Measurements from ENCODE around the gene SYCP2L. TPM values are rescaled to one million over a fixed set of nuclear protein-coding genes. Genes with fewer than 3 reads are reported as not detected.
A peak's percentile ranks its signal among the peaks of the same experiment; 100 is the strongest.

The SYCP2L gene
- total RNA-seq, result under 1 TPM in 1 of 2 experiments, not detected in 1; 0.32 TPM

DNA sequence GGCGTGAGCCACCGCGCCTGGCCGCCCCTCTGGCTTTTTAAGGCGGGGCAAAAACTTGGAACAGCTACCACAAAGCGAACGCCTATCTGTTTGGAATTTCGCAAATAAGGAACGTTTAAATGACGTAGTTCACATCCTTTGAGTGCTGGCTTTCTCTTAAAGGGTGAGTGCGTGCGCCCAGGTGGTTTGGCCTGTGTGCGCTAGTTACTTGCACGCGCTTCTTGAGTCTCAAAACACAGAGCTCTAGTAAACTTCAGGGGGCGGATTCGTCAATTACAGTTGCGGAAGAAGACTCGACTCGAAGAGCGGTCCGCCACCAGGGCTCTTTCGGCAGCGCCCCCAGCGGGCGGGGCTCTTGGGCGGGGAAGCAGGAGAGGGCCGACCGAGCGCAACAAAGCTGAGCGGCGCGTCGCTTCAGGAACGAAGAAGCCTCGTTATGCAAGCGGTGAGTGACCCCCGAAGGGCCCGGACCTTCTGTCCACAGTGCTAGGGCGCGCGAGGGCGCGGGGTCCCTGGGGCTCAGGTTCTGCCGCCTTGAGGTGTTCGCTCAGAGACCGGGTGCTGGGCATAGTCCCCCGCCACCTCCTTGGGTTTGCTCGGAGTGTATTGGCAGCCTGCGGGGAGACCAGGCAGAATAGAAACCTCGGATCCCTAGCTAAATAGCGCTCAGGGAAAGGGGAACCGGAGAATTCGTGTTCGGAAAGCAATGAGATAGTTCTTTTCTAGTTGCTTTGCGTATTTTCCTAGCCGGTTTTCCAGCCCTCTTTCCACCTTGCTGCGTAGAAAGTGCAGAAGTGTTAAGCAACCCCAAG, at the start of gene SYCP2L:
SYCP2L (plus strand) TSS at position 362 of the 812 bp plus-strand sequence; CDS start at position 437, 75 bp downstream.
- H3K36me3 Mint-ChIP-seq (ENCODE audit: low read depth), result no peaks in the 10 kb centered on the region
- peak; percentile 26 for DNase-seq
- peak within 1 kb of the TSS; percentile 58 for H3K4me3 Mint-ChIP-seq
- TF ChIP-seq, protein P1, sequence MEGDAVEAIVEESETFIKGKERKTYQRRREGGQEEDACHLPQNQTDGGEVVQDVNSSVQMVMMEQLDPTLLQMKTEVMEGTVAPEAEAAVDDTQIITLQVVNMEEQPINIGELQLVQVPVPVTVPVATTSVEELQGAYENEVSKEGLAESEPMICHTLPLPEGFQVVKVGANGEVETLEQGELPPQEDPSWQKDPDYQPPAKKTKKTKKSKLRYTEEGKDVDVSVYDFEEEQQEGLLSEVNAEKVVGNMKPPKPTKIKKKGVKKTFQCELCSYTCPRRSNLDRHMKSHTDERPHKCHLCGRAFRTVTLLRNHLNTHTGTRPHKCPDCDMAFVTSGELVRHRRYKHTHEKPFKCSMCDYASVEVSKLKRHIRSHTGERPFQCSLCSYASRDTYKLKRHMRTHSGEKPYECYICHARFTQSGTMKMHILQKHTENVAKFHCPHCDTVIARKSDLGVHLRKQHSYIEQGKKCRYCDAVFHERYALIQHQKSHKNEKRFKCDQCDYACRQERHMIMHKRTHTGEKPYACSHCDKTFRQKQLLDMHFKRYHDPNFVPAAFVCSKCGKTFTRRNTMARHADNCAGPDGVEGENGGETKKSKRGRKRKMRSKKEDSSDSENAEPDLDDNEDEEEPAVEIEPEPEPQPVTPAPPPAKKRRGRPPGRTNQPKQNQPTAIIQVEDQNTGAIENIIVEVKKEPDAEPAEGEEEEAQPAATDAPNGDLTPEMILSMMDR (IDR thresholded peaks at IDR 0.05), result no peak
- no peaks in the 10 kb centered on the region for H3K9me3 Mint-ChIP-seq
- ChIA-PET POLR2A (no interaction called here), CTCF (interaction anchor here (1.1 to 1.5 kb wide), 3 partner anchors 11 to 48 kb away, joined by 3 to 4 read pairs (median 4); partner anchors contain the start of gene MAK)
- intact Hi-C loops (cut with micrococcal nuclease), result loop anchor here (10.0 kb wide), 1 partner anchor 472 kb away; the partner anchor contains the start of gene TFAP2A
- peak; percentile 55 for ATAC-seq
- H3K27ac Mint-ChIP-seq, result no peak within 1 kb of the TSS
- H3K27me3 Mint-ChIP-seq, result peaks cover 68% of the 10 kb centered on the region
- H3K4me1 Mint-ChIP-seq (ENCODE audit: low read depth), result peaks cover 11% of the 10 kb centered on the region

DNA sequence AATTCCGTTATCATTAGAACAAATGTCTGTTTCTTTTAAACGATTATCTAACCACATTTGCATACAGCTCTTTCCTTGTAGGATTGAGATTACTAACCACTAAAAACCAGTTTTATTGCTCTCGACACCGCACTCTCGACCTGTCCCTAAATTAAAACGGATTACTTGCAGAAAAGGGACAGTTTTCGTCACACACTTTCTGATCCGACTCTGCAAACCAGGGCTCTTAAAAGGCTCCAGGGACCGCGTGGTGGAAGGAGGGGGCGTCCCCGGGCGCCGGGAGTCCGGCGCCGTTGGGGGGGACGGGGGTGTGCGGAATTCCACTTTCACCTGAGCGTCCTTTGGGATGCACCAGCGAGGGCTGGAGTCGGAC, 49.2 kb upstream of the SYCP2L start:
- DNase-seq, result peak; percentile 5
- POLR2A ChIA-PET, result no interaction called here
- CTCF ChIA-PET, result interaction anchor here (1.0 to 1.1 kb wide), 2 partner anchors 11 to 45 kb away, joined by 3 to 5 read pairs; no protein-coding TSS in a partner anchor
- peak overlapping the region; percentile 75 for H3K4me3 Mint-ChIP-seq
- H3K9me3 Mint-ChIP-seq, result peaks cover 5% of the 10 kb centered on the region
- intact Hi-C loops (cut with micrococcal nuclease), result no loop called here
- TF ChIP-seq, protein P1 (IDR thresholded peaks at IDR 0.05), result no peak
- no peak for ATAC-seq
- peaks cover 17% of the 10 kb centered on the region for H3K4me1 Mint-ChIP-seq (ENCODE audit: low read depth)
- H3K27ac Mint-ChIP-seq, result no peak overlapping the region
- peaks cover 48% of the 10 kb centered on the region for H3K27me3 Mint-ChIP-seq
- H3K36me3 Mint-ChIP-seq (ENCODE audit: low read depth), result peaks cover 3% of the 10 kb centered on the region

DNA sequence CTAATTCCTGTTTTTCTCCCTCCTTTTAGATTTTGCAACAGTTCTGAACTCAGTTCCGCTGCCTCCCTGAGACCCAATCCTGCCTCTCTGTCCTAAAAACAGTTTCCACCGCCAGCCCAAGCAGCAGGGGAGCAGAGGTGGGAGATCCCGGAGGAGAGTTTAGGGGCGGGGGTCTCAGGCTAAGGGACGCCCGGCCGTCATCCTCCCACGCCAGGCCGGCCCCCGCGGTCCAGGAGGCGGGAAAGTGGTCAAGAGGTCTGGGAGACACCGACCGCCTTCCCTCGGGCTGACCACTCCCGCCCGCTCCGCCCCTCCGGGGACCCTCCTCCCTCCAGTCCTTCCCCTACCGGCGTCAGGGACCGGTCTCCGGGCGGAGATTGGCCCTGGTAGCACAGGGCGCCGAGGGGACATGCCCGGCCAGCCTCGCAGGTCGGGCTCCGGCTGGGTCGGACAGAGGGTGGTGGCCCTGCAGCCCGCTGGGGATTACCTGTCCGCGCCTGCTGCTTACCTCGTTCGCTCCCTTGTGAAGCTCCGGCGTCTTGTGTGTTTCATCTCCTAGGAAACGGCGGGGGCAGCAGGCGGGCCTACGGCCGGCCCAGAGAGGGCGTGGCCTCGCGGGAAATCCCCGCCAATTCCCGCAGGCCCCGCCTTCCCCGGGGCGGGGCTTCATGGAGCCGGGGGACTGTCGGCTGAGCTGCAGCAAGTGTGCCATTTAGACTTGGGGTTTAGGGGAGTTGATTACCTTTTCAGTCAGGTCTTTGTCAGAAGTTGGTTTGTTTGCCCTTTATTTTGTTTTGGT, 48.7 kb upstream of the SYCP2L start, which contains the start of gene MAK:
MAK (minus strand) TSS at position 545 of the 799 bp plus-strand sequence. CDS start 7,891 bp downstream, outside the sequence.
- Mint-ChIP-seq H3K4me3 (peak within 1 kb of the TSS; percentile 75), H3K27me3 (peaks cover 48% of the 10 kb centered on the region), H3K36me3 (ENCODE audit: low read depth) (peaks cover 3% of the 10 kb centered on the region), H3K9me3 (peaks cover 5% of the 10 kb centered on the region), H3K4me1 (ENCODE audit: low read depth) (peaks cover 17% of the 10 kb centered on the region), H3K27ac (peak within 1 kb of the TSS; percentile 96)
- POLR2A ChIA-PET, result interaction anchor here (0.6 to 1.3 kb wide), 2 partner anchors 90 to 117 kb away, joined by 3 to 5 read pairs; partner anchors contain the start of gene TMEM14B
- peak; percentile 88 for DNase-seq
- intact Hi-C loops (cut with micrococcal nuclease), result no loop called here
- TF ChIP-seq, protein P1 (IDR thresholded peaks at IDR 0.05), result no peak
- CTCF ChIA-PET, result interaction anchor here (1.0 to 1.4 kb wide), 3 partner anchors 36 to 49 kb away, joined by 3 read pairs; partner anchors contain the start of gene SYCP2L
- peak; percentile 94 for ATAC-seq

DNA sequence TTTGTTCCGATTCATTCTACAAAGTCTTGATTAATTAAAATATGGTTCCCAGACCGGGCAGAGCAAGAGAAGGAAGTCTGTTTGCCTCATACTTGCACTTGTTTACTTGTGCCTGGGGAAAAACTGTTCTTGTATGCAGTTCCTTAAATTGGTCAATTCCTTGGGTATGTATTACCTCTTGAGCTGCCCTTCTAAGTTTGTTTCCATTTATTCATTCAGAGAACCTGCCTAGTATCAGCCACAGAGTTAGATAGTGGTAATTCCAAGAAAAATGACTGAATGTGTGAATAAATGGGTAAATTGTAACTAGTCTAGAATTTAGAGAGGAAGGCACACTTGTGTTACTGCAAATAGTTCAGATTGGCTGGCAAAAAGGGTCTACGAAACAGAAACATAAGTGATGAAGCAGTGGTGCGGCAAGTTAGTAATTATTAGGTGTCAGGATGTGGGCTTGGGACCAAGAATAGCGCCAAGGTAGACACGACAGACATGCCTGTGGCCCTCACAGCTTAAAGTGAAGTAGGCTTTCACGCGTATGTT, 48.0 kb upstream of the SYCP2L start:
- CTCF ChIA-PET, result interaction anchor here (1.1 to 1.4 kb wide), 2 partner anchors 37 to 48 kb away, joined by 3 read pairs; partner anchors contain the start of gene SYCP2L
- TF ChIP-seq, protein P1 (IDR thresholded peaks at IDR 0.05), result no peak
- Mint-ChIP-seq H3K27ac (peak overlapping the region; percentile 96), H3K4me1 (ENCODE audit: low read depth) (peaks cover 17% of the 10 kb centered on the region), H3K4me3 (peak overlapping the region; percentile 75), H3K27me3 (peaks cover 51% of the 10 kb centered on the region), H3K36me3 (ENCODE audit: low read depth) (peaks cover 3% of the 10 kb centered on the region), H3K9me3 (peaks cover 5% of the 10 kb centered on the region)
- POLR2A ChIA-PET, result interaction anchor here (0.6 to 1.3 kb wide), 3 partner anchors 91 to 872 kb away, joined by 3 to 5 read pairs (median 3); partner anchors contain the start of gene TMEM14B
- ATAC-seq (peak; percentile 66), DNase-seq (peak; percentile 55)
- intact Hi-C loops (cut with micrococcal nuclease), result no loop called here

Measured in activated CD8-positive, alpha-beta T cell treated with anti-CD3 and anti-CD28 coated beads for 36 hours (primary cell).